ENCODE results near the gene GRAMD1B.

- no peak for TF ChIP-seq CTCF (conservative IDR thresholded peaks at IDR 0.05)
- TF ChIP-seq ZFX (IDR thresholded peaks at IDR 0.05) = no peak
Observed at GRCh38 chr11:123587044-123587443, 157.0 kb downstream of the GRAMD1B start.

Measured in C4-2B (cell line).